HCT116 (cell line): ENCODE results near the gene EML2. TPM values are rescaled to one million over a fixed set of nuclear protein-coding genes. Genes with fewer than 3 reads are reported as not detected.

Experiments used
- ATAC-seq: fragments of 200-7000 bp; cut with Tn5 transposase; 2 replicates; pipeline ENCODE4 v1.9.1; 2020; ENCODE audit warnings: mild to moderate bottlenecking, moderate library complexity
- BruUV-seq: library from RNA; stranded (reverse); fragments of 400-500 nt; replicated peaks from 2 replicates; lab custom pipeline; 2021; lab: Mats Ljungman, UMichigan
- CTCF ChIA-PET: fragments of 300-600 bp; sonication (Branson Sonifier 250); formaldehyde crosslinking; loops from one replicate; lab custom pipeline; 2021; ENCODE audit warnings: antibody characterized with exemption; lab: Charles Lee
- POLR2A ChIA-PET: fragments of 300-600, 350-600 bp; sonication (Branson Sonifier 250); formaldehyde crosslinking; loops from one replicate; lab custom pipeline; 2021; ENCODE audit warnings: antibody characterized with exemption; lab: Charles Lee
- RAD21 ChIA-PET, 2 experiments: fragments of 300-600 bp; sonication (Branson Sonifier 250); formaldehyde crosslinking; loops; one replicate each; lab custom pipeline; 2023; ENCODE audit warnings: low total read pairs in 2 of 2; ENCODE audit not compliant: uncharacterized antibody in 2 of 2, unreplicated experiment in 2 of 2, low non-redundant PET in 1 of 2; lab: Charles Lee
- DNase-seq: peaks from one replicate; pipeline ENCODE4 v3.0.0-alpha.2; 2010; ENCODE audit warnings: low read depth, low spot score
- H2AFZ ChIP-seq: fragments of 200-600 bp; shearing (Covaris generic), sonication (generic); 2 replicates; pipeline ENCODE4 v1.6.1; 2017; ENCODE audit warnings: low read depth, mixed run types, mixed read lengths, antibody characterized with exemption, low read length; ENCODE audit not compliant: poor library complexity, severe bottlenecking
- H3K27ac ChIP-seq: 2 replicates; pipeline ENCODE4 v1.5.1; 2012; ENCODE audit warnings: low read depth, low read length
- H3K27me3 ChIP-seq: fragments of 200-600 bp; sonication (generic); 2 replicates; pipeline ENCODE4 v1.6.1; 2016; ENCODE audit warnings: mixed run types, low read length, mixed read lengths; ENCODE audit not compliant: insufficient read depth
- H3K36me3 ChIP-seq, 2 experiments: fragments of 200-500 bp in 1 of 2; fragments of 200-600 bp in 1 of 2; sonication (Bioruptor generic) in 1 of 2; sonication (generic) in 1 of 2; 2 replicates each; pipeline versions ENCODE4 v1.5.1 to v1.6.1; 2014 to 2016; ENCODE audit warnings: low read length in 2 of 2, inconsistent platforms in 1 of 2, mixed read lengths in 1 of 2, mixed run types in 1 of 2; ENCODE audit not compliant: insufficient read depth in 2 of 2, control insufficient read depth in 1 of 2
- H3K4me1 ChIP-seq, 2 experiments: fragments of 200-600 bp in 1 of 2; sonication (generic) in 1 of 2; 2 replicates each; pipeline versions ENCODE4 v1.5.1 to v1.6.1; 2012 to 2017; ENCODE audit warnings: low read length in 2 of 2, inconsistent platforms in 1 of 2, mild to moderate bottlenecking in 1 of 2, mixed read lengths in 1 of 2, mixed run types in 1 of 2, moderate library complexity in 1 of 2; ENCODE audit not compliant: insufficient read depth in 2 of 2, control insufficient read depth in 1 of 2
- H3K4me2 ChIP-seq: fragments of 200-600 bp; sonication (generic); 2 replicates; pipeline ENCODE4 v1.6.1; 2017; ENCODE audit warnings: mixed run types, low read length, mixed read lengths
- H3K4me3 ChIP-seq, 2 experiments: fragments of 200-600 bp in 1 of 2; sonication (generic) in 1 of 2; replicated peaks in 1 of 2; 2 replicates each; pipeline ENCODE4 v1.5.1; 2011 to 2016; ENCODE audit warnings: low read length in 2 of 2, control low read depth in 1 of 2, low read depth in 1 of 2, mild to moderate bottlenecking in 1 of 2, mixed read lengths in 1 of 2, mixed run types in 1 of 2
- H3K79me2 ChIP-seq: fragments of 200-600 bp; sonication (generic); 2 replicates; pipeline ENCODE4 v1.6.1; 2017; ENCODE audit warnings: mild to moderate bottlenecking, mixed run types, low read length, moderate library complexity, mixed read lengths; ENCODE audit not compliant: insufficient read depth
- H3K9ac ChIP-seq: fragments of 200-600 bp; sonication (generic); 2 replicates; pipeline ENCODE4 v1.6.1; 2016; ENCODE audit warnings: low read length, mixed read lengths
- H3K9me2 ChIP-seq: fragments of 200-600 bp; sonication (generic), shearing (Covaris generic); 2 replicates; pipeline ENCODE4 v1.6.1; 2017; ENCODE audit warnings: mixed run types, mild to moderate bottlenecking, moderate library complexity; ENCODE audit not compliant: insufficient read depth
- H3K9me3 ChIP-seq, 2 experiments: fragments of 200-500 bp in 1 of 2; fragments of 200-600 bp in 1 of 2; sonication (Bioruptor generic) in 1 of 2; sonication (generic) in 1 of 2; 2 replicates each; pipeline ENCODE4 v1.6.1; 2014 to 2017; ENCODE audit warnings: low read length in 2 of 2, mixed read lengths in 2 of 2, inconsistent platforms in 1 of 2, low read depth in 1 of 2, mild to moderate bottlenecking in 1 of 2, mixed run types in 1 of 2, moderate library complexity in 1 of 2; ENCODE audit not compliant: control insufficient read depth in 1 of 2, insufficient read depth in 1 of 2
- H4K20me1 ChIP-seq: fragments of 200-600 bp; sonication (generic), shearing (Covaris generic); 2 replicates; pipeline ENCODE4 v1.6.1; 2017; ENCODE audit warnings: mixed run types, mild to moderate bottlenecking, moderate library complexity; ENCODE audit not compliant: insufficient read depth
- EGR1 ChIP-seq: IDR thresholded peaks from 2 replicates; pipeline ENCODE4 v1.6.1; 2012; ENCODE audit warnings: low read depth
- ELF1 ChIP-seq: IDR thresholded peaks from 2 replicates; pipeline ENCODE4 v1.6.1; 2012; ENCODE audit warnings: low read depth, borderline replicate concordance
- EZH2 ChIP-seq: fragments of 200-600 bp; sonication (generic); IDR thresholded peaks from 2 replicates; pipeline ENCODE4 v1.6.1; 2017; ENCODE audit warnings: antibody characterized with exemption, mixed run types
- EZH2phosphoT487 ChIP-seq: fragments of 200-600 bp; IDR thresholded peaks from 2 replicates; pipeline ENCODE4 v1.6.1; 2018; ENCODE audit warnings: antibody characterized with exemption, borderline replicate concordance
- FOSL1 ChIP-seq: IDR thresholded peaks from 2 replicates; pipeline ENCODE4 v1.6.1; 2012; ENCODE audit warnings: low read depth
- JUND ChIP-seq: IDR thresholded peaks from 2 replicates; pipeline ENCODE4 v1.6.1; 2012
- POLR2A ChIP-seq: IDR thresholded peaks from 2 replicates; pipeline ENCODE4 v1.7.0; 2011; ENCODE audit warnings: borderline replicate concordance; ENCODE audit not compliant: insufficient read depth, insufficient read length; ENCODE audit errors: extremely low read depth
- YY1 ChIP-seq: IDR thresholded peaks from 2 replicates; pipeline ENCODE4 v1.6.1; 2011; ENCODE audit warnings: low read length, low read depth, moderate library complexity, mild to moderate bottlenecking; ENCODE audit not compliant: insufficient replicate concordance; ENCODE audit errors: extremely low read depth
- ZBTB33 ChIP-seq: IDR thresholded peaks from 2 replicates; pipeline ENCODE4 v1.6.1; 2011; ENCODE audit warnings: mild to moderate bottlenecking, low read length, moderate library complexity; ENCODE audit not compliant: insufficient replicate concordance; ENCODE audit errors: extremely low read depth
- intact Hi-C: fragments of 100-400 bp; cut with micrococcal nuclease; formaldehyde crosslinking; loops from 2 replicates; pipeline ENCODE4 v1.10.0; 2022
- total RNA-seq: library from RNA; stranded (reverse); gene quantifications from one replicate; pipeline ENCODE4 v1.2.1, GENCODE V29; 2021; ENCODE audit not compliant: unreplicated experiment

EML2 gene
- total RNA-seq, 1 experiment from 2014 or later, result 131 TPM

GRCh38 chr19:45574526-45574925 is 64.7 kb downstream of the EML2 start:
- no TSS peak for BruUV-seq
- POLR2A ChIA-PET, result no interaction called here
- Histone ChIP-seq H3K36me3 (no peaks in the 10 kb centered on the region), H3K27ac (no peak overlapping the region), H3K4me2 (no peak overlapping the region), H3K9me3 (no peaks in the 10 kb centered on the region), H3K9me2 (no peaks in the 10 kb centered on the region), H3K9ac (no peak overlapping the region), H2AFZ (no peak overlapping the region), H4K20me1 (no peaks in the 10 kb centered on the region), H3K4me3 (no peak overlapping the region), H3K4me1 (peaks cover 9 to 33% of the 10 kb centered on the region in 2 experiments), H3K27me3 (no peaks in the 10 kb centered on the region), H3K79me2 (peaks cover 36% of the 10 kb centered on the region)
- CTCF ChIA-PET, result no interaction called here
- ATAC-seq, result no peak
- RAD21 ChIA-PET, result interaction anchor here in 1 of 2 experiments (1.0 kb wide), 1 partner anchor 67 kb away, joined by 3 read pairs; no protein-coding TSS in a partner anchor
- intact Hi-C loops, result no loop called here
- no peak for TF ChIP-seq POLR2A
- no peak for TF ChIP-seq ELF1
- TF ChIP-seq FOSL1, result no peak
- no peak for TF ChIP-seq YY1
- TF ChIP-seq ZBTB33, result no peak
- TF ChIP-seq JUND, result no peak
- DNase-seq, result no peak

- Histone ChIP-seq H3K9me2 (no peaks in the 10 kb centered on the region), H3K27me3 (no peaks in the 10 kb centered on the region), H3K9me3 (no peaks in the 10 kb centered on the region), H3K4me2 (no peak overlapping the region), H3K36me3 (no peaks in the 10 kb centered on the region), H4K20me1 (no peaks in the 10 kb centered on the region), H3K27ac (no peak overlapping the region), H3K4me3 (no peak overlapping the region), H3K4me1 (peaks cover 14 to 31% of the 10 kb centered on the region in 2 experiments), H3K9ac (no peak overlapping the region), H2AFZ (no peak overlapping the region), H3K79me2 (peaks cover 36% of the 10 kb centered on the region)
- no peak for ATAC-seq
- intact Hi-C loops, result no loop called here
- ChIA-PET RAD21 (no interaction called here), POLR2A (no interaction called here), CTCF (interaction anchor here (2.2 to 2.5 kb wide), 2 partner anchors 13 to 71 kb away, joined by 6 to 9 read pairs; no protein-coding TSS in a partner anchor)
- TF ChIP-seq EZH2phosphoT487 (no peak), FOSL1 (no peak), EZH2 (no peak), JUND (no peak), EGR1 (no peak)
- no peak for DNase-seq
- no TSS peak for BruUV-seq
Observed at GRCh38 chr19:45571457-45572220, 67.6 kb downstream of the EML2 start.
